ENCODE results near the gene ATP8A2.

The ATP8A2 gene

DNA sequence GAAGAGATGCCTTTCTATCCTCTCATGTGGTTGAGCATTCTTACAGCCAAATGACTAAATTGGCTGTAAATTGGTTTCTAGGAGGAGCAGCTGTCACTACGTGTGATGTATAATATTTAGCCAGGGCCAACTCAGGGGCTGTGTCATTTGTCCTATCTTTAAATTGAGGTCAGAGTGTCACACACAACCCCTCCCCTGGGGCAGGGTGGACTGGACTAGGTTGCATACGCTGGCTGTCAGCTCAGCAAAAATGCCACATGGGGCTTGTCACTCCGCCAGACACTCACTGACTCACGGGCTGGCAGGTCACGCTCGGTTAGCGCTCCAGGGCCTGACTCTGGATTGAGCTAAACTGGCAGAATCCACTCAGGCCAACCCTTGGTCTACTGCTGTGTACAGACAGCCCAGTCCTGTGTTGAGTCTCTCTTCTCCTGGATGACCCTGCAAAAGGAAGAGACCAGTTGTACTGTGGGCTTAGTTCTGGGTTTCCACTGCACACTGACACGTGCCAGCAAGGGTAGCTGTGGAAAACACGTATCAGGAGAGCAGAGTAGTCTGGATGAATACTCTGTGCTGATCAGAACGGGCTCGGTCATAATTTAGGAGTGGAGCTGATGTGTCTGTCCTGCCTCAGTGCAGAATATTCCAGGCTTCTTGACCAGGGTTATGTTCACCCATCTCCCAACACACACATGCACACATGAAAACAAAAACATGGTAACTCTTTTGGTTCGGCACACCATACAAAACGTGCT lies 650.9 kb downstream of the ATP8A2 start:
- DNase-seq = no peak

DNA sequence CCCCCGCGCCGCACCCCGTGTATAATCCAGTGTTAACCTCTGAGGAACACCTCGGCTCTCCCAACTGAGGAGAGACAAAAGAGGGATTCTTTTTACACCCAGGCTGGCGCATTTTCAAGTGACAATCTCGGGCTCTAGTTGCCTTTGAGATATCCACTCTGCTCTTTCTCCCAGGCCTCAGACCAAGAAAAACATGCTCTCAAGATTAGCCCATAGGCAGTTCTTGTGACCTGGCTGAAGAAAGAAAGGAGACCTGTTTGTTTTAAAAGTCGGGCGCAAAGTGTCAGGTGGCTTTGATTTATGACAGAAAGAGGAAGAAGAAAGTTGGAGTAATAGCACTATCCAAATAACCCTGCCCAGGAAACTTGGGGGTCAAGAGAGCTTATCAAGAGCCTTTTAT lies 652.8 kb downstream of the ATP8A2 start:
- no peak for DNase-seq

DNA sequence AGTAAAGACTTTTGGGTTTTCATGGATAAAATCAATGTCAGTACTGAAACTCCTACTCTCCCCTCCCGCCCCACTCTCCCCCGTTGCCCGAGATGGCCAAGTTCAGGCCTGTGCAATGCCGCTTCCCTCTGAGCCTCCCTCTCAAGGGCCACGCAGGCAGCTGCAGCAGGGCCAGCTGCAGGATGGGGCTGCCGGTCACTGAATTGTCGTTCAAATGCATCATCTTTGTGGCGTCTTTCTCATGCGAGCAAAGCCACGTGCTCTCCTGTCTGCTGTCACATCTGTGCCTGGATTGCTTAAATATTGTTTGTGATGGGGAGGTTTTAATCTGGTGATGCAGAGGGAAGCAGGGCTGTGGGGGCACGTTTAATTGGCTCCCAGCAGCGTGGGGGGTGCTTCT lies 653.4 kb downstream of the ATP8A2 start:
- no peak for DNase-seq

DNA sequence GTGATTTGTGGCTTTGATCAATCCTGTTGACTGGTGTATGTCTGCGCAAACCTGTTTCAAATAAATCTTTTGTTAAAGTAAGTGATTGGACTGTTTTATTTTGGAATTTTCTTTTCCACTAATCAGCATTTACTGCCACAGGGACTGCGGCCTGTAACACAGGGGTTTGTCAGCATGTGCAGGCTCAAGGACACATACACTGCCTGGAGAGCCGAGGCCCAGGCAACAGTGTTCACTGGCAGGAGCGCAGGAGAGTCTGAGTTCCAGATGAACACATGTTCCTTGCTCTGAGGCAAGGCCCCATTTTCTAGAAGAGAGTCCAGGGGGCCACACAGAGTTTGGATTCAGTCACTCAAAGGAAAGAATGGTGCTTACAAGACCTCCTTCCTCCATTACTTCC lies 654.0 kb downstream of the ATP8A2 start:
- no peak for DNase-seq

GRCh38 chr13:26026211-26026610 lies 654.4 kb downstream of the ATP8A2 start:
- no peak for DNase-seq

DNA sequence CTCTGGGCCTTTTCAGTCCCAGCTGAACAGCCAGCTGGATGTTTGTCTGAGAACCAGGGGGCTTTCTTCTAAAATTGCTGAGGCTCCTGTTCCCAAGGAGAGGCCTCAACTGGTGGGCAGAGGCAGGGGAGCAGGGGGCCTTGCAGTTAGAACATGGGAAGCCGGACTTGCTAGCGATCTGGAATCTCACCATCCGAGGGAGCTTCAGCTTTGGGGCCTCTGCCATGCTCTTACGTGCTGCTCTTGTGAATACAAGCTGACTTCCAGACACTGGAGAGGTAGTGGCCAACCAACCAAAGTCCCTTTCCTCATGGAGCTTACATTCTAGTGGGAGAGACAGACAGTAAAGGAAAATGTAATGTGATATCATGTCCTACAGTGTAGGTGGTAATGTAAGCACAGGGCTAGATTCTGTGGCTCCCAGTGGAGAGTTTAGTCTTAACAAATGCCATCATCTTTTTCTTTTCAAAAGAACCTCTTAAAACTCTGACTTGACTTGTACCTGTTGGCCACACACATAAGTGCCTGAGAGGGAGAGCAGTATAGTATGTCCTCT lies 657.9 kb downstream of the ATP8A2 start:
- DNase-seq = no peak

DNA sequence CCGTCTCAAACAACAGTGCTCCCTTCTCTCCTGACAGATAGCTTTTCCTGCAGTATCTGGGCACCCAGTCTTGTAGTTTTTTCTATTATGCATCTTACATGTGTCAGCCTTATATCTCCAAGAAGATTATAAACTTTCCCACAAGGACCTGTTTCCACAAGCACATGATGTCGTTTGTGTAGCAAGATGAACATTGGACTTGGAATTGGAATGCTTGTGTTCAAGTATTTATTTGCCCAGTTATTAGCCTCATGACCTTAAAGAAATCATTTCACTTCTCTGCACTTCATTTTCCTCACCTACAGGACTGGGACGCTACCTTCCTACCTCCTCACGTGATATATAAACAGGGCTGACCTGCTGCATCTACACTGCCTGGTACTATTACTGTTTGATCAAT lies 658.6 kb downstream of the ATP8A2 start:
- DNase-seq = no peak

DNA sequence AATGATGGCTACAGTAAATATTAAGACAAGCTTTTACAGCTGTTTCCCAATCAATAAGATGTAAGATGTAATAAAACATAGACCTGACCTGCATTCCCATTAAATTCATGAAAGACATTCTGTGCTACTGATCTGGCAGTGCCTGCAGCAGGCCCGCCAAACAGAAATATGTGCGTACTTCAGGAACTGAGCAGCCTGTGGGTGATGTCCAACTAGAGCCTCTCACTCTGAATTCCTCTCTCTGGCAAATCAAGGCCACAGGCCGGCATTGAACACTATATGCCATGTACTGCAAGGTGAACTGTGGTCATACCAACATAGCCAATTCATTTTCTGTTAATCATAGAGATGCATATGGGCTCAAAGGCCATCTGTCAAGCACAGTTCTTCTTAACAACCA lies 662.2 kb downstream of the ATP8A2 start:
- DNase-seq = no peak

DNA sequence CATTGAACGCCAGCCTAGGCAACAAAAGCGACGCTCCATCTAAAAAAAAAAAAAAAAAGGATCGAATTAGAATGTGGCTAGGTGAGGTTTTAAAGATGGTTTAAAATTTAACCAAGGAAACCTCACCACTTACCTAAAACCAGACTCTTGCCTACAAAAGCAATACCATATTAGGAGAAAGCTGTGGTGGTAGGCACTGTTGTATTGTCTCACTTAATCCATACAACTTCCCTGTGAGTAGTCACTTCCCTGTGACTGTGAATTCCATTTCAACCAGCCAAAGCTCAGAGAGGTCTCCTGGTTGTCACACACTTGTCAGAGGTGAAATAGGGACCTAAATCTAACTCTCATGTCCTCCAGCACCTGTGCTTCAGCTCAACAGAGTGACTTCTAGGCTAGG lies 664.6 kb downstream of the ATP8A2 start:
- no peak for DNase-seq

DNA sequence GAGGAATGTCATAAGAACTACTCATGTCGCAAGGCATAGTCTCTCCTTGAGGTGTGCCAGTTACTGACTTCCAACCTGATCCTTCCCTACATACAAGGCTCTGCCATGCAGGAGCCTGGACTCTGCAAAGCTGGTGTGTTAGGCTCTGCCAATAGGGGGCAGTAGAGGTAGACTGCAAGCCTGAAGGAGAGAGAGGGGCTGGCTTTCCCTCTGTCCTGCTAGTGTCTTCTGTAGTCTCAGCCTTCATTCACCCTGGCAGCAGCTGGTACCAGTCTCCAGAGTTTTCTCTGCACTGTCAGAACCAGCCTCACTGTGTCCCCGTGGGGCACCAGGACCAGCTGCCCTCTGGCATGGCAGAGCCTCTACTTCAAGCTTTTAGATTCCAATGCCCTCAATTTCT lies 665.5 kb downstream of the ATP8A2 start:
- DNase-seq = peak; percentile 60

GRCh38 chr13:26038931-26039475 lies 667.2 kb downstream of the ATP8A2 start:
- no peak for DNase-seq

- DNase-seq = no peak
These were observed 669.7 kb downstream of the ATP8A2 start for GRCh38 chr13:26041444-26041843.

DNA sequence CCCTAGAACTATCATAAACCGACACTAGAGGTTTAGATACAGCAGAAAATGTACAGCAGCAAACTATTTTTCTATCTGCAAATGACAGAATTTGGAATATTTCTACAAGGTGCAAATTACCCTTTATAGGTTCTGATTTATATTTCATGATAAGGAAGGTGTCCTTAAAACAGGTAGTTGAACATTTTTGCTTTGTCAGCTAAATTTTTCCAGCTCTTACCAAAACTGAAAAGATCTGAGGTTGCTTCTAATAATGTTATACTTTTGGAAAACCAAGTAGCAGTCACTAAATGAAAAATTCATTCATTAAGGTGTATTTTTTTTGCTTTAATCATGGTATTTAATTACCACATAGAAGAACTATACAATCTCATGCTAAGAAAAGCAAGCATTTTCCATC lies 671.0 kb downstream of the ATP8A2 start:
- DNase-seq = no peak

DNA sequence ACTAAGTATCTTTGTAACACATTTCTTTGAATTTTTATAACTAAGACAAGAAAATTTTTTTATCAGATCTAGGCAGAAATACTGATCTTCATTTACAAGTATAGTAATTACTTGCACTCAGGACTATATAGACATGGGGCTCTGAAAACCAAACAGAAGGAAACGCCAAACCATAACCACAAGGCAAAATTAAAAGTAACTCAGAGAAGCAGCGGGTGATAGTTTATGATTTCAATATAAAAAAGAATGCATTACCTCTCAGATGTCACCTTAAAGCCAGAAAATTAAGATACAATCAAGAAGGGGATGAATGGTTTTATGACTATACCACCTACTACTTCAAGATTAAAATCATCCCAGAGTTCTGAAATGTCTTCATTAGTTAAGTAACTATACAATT lies 673.4 kb downstream of the ATP8A2 start:
- DNase-seq = no peak

DNA sequence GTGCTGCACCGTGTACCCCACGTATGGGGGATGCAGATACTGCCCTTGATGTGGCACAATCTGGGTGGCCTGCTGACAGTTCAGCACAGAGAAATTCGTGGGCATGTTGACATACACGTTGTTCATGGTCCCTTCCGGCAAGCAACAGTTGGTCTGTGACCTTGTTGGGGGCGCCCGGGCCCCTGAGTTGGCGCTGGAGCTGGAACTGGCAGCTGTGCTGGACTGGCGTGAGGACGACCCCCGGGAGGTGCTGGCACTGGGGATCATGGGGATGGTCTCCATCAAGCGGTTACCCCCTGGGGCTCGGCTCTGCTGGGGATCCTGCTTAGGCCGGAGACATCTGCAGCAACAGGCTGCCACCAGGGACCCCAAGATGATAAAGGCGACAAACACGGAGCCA lies 674.9 kb downstream of the ATP8A2 start:
- no peak for DNase-seq

- no peak for DNase-seq
These were observed 675.3 kb downstream of the ATP8A2 start for GRCh38 chr13:26047040-26047439.

DNA sequence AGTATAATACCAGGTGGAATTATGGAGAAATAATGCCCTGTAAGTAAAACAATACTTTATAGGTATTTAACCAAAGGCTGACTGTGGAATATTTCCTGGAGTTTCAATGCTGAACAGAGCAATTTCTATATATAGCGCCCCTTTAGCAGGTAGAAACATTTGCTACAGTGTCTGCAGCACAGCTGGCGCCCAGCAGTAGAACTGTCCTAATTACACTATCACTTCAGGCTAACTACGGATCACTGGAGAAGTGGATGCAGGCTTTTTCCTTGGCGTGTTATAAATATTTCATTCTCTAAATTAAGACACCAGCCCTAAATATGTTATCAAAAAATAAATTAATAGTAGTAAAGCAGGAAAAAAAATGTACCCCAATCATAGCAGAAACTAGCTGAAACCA lies 677.0 kb downstream of the ATP8A2 start:
- DNase-seq = no peak

- DNase-seq = peak; percentile 56
These were observed 678.9 kb downstream of the ATP8A2 start for GRCh38 chr13:26050568-26051230.

DNA sequence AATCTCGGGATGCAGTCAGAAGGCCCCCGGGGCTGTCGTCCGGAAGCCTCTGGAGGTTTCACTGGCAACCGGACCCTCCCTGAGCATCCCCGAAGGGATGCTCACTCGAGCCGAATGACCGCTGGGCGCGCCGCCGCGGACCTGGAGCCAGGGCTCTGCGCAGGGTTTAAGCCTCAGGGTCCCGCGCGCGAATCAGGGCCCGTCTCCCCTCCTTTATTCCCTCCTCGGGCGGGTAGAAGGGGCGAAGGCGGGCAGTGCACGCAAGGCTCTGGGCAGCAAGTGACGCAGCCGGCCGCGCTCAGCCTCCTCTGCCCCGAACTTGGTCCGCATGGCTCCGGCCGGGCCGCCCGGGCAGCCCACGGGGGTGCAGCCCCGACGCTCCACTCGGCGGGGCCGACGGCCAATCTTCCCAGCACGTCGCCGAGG lies 679.5 kb downstream of the ATP8A2 start:
- no peak for DNase-seq

DNA sequence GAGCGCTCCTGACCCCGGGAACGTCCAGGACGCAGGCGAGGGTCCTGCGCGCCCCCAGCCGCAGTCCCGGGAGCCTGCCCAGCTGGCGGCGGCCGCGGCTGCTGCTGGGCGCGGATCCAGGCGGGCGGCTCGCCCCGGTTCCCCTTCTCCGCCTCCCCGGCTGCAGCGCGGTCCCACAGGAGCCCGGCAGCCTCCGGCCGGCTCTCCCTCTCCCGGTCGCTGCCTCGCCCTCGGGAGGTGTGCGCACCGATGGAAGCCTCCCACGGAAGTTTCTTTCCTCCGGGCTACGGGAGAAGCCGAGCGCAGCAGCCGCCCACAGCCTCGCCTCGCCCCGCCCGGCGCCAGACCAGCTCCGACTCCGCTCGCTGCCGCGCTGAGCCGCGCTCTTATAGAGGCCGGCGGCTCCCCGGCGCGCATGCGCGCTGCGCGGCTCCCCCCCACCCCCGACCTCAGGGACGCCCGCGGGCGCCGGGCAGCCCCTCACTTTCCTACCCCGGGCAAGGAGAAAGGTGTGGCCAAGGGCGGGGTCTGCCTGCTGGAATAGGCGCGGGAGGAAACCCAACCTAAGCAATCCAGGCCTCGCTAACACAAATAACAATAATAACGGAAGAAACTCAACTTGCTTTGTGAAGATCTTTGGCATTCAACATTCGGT lies 680.0 kb downstream of the ATP8A2 start, which contains the start of gene SHISA2:
Gene SHISA2, minus strand, starts transcription at position 360 of the 655 bp plus-strand sequence. CDS start 1,041 bp downstream, outside the sequence.
- peak; percentile 60 for DNase-seq

GRCh38 chr13:26052337-26052736 lies 680.6 kb downstream of the ATP8A2 start:
- no peak for DNase-seq

DNA sequence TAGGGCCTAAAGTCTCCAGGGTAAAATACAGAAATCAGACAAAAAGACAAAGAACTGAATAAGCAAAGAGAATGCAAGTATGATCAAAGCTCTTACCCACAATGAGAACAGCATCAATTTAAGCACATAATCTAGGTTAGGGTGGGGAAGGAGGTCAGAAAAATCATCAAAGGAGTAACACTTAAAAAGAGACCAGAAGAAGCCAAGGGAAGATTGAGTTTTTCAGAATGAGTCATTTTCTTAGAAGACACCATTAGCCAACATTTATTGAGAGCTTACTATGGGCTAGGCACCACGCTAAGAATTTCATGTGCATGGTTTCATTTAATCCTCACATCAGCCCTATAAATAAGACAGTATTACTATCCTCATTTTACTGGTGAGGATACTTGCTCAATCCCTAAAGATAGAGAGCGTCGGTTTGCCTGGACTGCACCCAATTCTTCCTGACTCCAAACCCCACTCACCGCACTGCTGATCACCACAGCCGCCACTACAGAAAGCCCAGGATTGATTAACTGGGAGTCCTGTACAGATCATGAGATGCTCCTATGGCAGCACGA lies 681.7 kb downstream of the ATP8A2 start:
- DNase-seq = no peak

- no peak for DNase-seq
These were observed 683.1 kb downstream of the ATP8A2 start for GRCh38 chr13:26054896-26055295.
